Activated B cell treated with CpG ODN at 0.5 μM for 24 hours (primary cell): ENCODE results near the gene IGF2R. TPM values are rescaled to one million over a fixed set of nuclear protein-coding genes. Genes with fewer than 3 reads are reported as not detected.
A peak's percentile ranks its signal among the peaks of the same experiment; 100 is the strongest.

Experiments
- ATAC-seq: fragments of 200-7000 bp; cut with Tn5 transposase; one replicate; pipeline ENCODE4 v1.10.0; 2021; ENCODE audit warnings: low read depth, mild to moderate bottlenecking, moderate library complexity
- CTCF ChIA-PET: fragments of 350-600 bp; sonication (Branson Sonifier 250); formaldehyde crosslinking; loops from one replicate; lab custom pipeline; 2021; ENCODE audit warnings: antibody characterized with exemption; lab: Charles Lee
- POLR2A ChIA-PET: fragments of 350-600 bp; sonication (Branson Sonifier 250); formaldehyde crosslinking; loops from one replicate; lab custom pipeline; 2021; ENCODE audit warnings: antibody characterized with exemption; lab: Charles Lee
- DNase-seq: peaks from one replicate; pipeline ENCODE4 v3.0.0; 2022
- H3K27ac Mint-ChIP-seq: one replicate; pipeline ENCODE4 v1.8.0; 2020; ENCODE audit warnings: mixed read lengths
- H3K27me3 Mint-ChIP-seq: one replicate; pipeline ENCODE4 v1.8.0; 2021; ENCODE audit warnings: mixed read lengths
- H3K36me3 Mint-ChIP-seq: one replicate; pipeline ENCODE4 v1.8.0; 2021; ENCODE audit warnings: low read depth, mixed read lengths
- H3K4me1 Mint-ChIP-seq: one replicate; pipeline ENCODE4 v1.8.0; 2021; ENCODE audit warnings: mixed read lengths
- H3K4me3 Mint-ChIP-seq: one replicate; pipeline ENCODE4 v1.8.0; 2020; ENCODE audit warnings: mild to moderate bottlenecking, mixed read lengths
- H3K9me3 Mint-ChIP-seq: one replicate; pipeline ENCODE4 v1.8.0; 2020; ENCODE audit warnings: mixed read lengths
- intact Hi-C: fragments of 100-400 bp; cut with micrococcal nuclease; formaldehyde crosslinking; loops from one replicate; pipeline ENCODE4 v1.15.1; 2024
- total RNA-seq: library from RNA; stranded (reverse); gene quantifications from 2 replicates; pipeline ENCODE4 v1.2.3, GENCODE V29; 2022
- TF ChIP-seq, protein P1 (sequence below): fragments of 200-600 bp; IDR thresholded peaks from one replicate; pipeline ENCODE4 v1.8.0; 2022; ENCODE audit warnings: antibody characterized with exemption, mild to moderate bottlenecking

Gene IGF2R
- total RNA-seq, 1 donor from 2014 or later = 79.5 TPM

DNA sequence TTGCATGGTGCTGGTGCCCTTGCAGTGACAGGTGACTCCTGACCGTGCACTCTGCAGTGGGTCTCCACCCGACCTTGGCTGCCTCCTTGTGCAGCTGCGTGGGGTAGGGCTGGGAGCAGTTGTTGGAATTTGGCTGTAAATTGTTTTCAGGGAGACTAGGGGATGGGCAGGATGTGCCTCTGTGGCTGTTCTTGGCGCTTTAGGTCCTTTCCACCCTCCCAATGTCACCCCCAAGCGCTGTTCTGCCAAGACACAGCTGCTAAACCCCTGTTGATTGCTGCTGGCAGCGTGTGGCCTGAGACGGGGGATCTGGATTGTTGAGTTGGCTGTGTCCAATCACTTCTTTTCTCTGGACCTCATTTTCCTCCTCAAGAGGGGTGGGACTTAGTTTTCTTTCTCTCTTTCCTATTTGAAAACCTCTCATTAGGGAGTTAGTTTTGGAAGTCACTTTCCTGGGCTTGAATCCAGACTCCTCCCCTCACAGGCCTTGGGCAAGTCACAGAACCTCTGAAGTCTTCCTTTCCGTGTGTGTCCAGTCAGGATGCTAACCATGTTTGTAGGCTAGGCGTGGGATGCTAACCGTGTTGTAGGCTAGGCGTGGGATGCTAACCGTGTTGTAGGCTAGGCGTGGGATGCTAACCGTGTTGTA, 8.5 kb downstream of the IGF2R start:
- Mint-ChIP-seq H3K36me3 (no peaks in the 10 kb centered on the region), H3K27me3 (no peaks in the 10 kb centered on the region), H3K4me3 (no peak overlapping the region), H3K9me3 (no peaks in the 10 kb centered on the region), H3K4me1 (peaks cover 88% of the 10 kb centered on the region), H3K27ac (peak overlapping the region; percentile 25)
- intact Hi-C loops = loop anchor here (5.0 kb wide), 2 partner anchors 55 to 1260 kb away; no protein-coding TSS in a partner anchor
- TF ChIP-seq, protein P1, sequence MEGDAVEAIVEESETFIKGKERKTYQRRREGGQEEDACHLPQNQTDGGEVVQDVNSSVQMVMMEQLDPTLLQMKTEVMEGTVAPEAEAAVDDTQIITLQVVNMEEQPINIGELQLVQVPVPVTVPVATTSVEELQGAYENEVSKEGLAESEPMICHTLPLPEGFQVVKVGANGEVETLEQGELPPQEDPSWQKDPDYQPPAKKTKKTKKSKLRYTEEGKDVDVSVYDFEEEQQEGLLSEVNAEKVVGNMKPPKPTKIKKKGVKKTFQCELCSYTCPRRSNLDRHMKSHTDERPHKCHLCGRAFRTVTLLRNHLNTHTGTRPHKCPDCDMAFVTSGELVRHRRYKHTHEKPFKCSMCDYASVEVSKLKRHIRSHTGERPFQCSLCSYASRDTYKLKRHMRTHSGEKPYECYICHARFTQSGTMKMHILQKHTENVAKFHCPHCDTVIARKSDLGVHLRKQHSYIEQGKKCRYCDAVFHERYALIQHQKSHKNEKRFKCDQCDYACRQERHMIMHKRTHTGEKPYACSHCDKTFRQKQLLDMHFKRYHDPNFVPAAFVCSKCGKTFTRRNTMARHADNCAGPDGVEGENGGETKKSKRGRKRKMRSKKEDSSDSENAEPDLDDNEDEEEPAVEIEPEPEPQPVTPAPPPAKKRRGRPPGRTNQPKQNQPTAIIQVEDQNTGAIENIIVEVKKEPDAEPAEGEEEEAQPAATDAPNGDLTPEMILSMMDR = no peak
- ChIA-PET CTCF (interaction anchor here (1.1 kb wide), 1 partner anchor 9 kb away, joined by 3 read pairs; no protein-coding TSS in a partner anchor), POLR2A (interaction anchor here (2.2 to 6.9 kb wide), 3 partner anchors 9 to 18 kb away, joined by 11 to 69 read pairs (median 14); partner anchors contain the start of gene IGF2R)
- DNase-seq = no peak
- no peak for ATAC-seq

DNA sequence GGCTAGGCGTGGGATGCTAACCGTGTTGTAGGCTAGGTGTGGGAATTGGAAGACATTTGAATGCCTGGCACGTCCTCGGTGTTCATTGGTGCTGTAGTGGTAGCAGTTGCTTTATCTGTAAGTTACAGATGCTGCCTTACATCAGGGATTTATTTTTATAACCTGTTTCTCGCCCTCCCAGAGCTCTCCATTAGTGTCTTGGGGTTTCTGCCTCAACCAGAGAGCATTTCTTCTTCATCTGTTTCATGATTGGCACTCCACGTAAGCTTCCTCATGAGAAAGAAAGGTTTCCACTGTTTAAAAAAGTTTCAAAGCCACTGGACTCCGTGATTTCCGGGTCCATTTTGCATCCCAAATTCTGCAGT, 9.0 kb downstream of the IGF2R start:
- ATAC-seq = no peak
- intact Hi-C loops = loop anchor here (2.0 to 5.0 kb wide), 4 partner anchors 54 to 1261 kb away; partner anchors contain the start of genes SOD2 and WTAP
- TF ChIP-seq, protein P1 = no peak

GRCh38 chr6:159978291-159979135, 9.6 kb downstream of the IGF2R start:
- DNase-seq (peak; percentile 43), ATAC-seq (peak; percentile 40)
- no peaks in the 10 kb centered on the region for H3K9me3 Mint-ChIP-seq
- peaks cover 88% of the 10 kb centered on the region for H3K4me1 Mint-ChIP-seq
- CTCF ChIA-PET = interaction anchor here (0.6 to 1.3 kb wide), 3 partner anchors 9 to 123 kb away, joined by 3 read pairs; partner anchors contain the start of gene IGF2R
- no peaks in the 10 kb centered on the region for H3K36me3 Mint-ChIP-seq
- POLR2A ChIA-PET = interaction anchor here (0.7 to 6.9 kb wide), 14 partner anchors 9 to 286 kb away, joined by 3 to 69 read pairs (median 5); partner anchors contain the start of genes ACAT2, IGF2R, MRPL18 and SOD2
- no peaks in the 10 kb centered on the region for H3K27me3 Mint-ChIP-seq
- H3K27ac Mint-ChIP-seq = peak overlapping the region; percentile 90
- H3K4me3 Mint-ChIP-seq = peak overlapping the region; percentile 76
- TF ChIP-seq, protein P1 = no peak
- intact Hi-C loops = loop anchor here (1.0 to 5.0 kb wide), 7 partner anchors 8 to 1261 kb away; partner anchors contain the start of genes SOD2 and WTAP

More for the DNA sequence above, 9.0 kb downstream of the IGF2R start:
- H3K4me3 Mint-ChIP-seq = peak overlapping the region; percentile 76
- H3K27me3 Mint-ChIP-seq = no peaks in the 10 kb centered on the region
- ChIA-PET CTCF (interaction anchor here (1.3 kb wide), 1 partner anchor 9 kb away, joined by 3 read pairs; the partner anchor contains the start of gene IGF2R), POLR2A (interaction anchor here (2.1 to 6.9 kb wide), 5 partner anchors 10 to 251 kb away, joined by 11 to 69 read pairs (median 14); partner anchors contain the start of genes IGF2R, MRPL18, TCP1 and WTAP)
- no peaks in the 10 kb centered on the region for H3K9me3 Mint-ChIP-seq
- H3K36me3 Mint-ChIP-seq = no peaks in the 10 kb centered on the region
- H3K27ac Mint-ChIP-seq = peak overlapping the region; percentile 90
- H3K4me1 Mint-ChIP-seq = peaks cover 88% of the 10 kb centered on the region
- no peak for DNase-seq

GRCh38 chr6:159979136-159979874, 10.4 kb downstream of the IGF2R start:
- DNase-seq = peak; percentile 61
- Mint-ChIP-seq H3K36me3 (no peaks in the 10 kb centered on the region), H3K27ac (peak overlapping the region; percentile 90), H3K4me1 (peaks cover 88% of the 10 kb centered on the region), H3K4me3 (peak overlapping the region; percentile 76), H3K9me3 (no peaks in the 10 kb centered on the region), H3K27me3 (no peaks in the 10 kb centered on the region)
- peak; percentile 86 for ATAC-seq
- CTCF ChIA-PET = interaction anchor here (0.6 to 1.3 kb wide), 4 partner anchors 10 to 122 kb away, joined by 3 read pairs; partner anchors contain the start of gene IGF2R
- POLR2A ChIA-PET = interaction anchor here (0.7 to 6.9 kb wide), 15 partner anchors 8 to 287 kb away, joined by 3 to 69 read pairs (median 5); partner anchors contain the start of genes ACAT2, IGF2R, MRPL18 and SOD2
- intact Hi-C loops = loop anchor here (1.0 to 5.0 kb wide), 7 partner anchors 9 to 1262 kb away; partner anchors contain the start of genes SOD2 and WTAP
- TF ChIP-seq, protein P1 = no peak
